ENCODE measurements around the gene CACNB4. TPM values are rescaled to one million over a fixed set of nuclear protein-coding genes. Genes with fewer than 3 reads are reported as not detected.
A peak's percentile ranks its signal among the peaks of the same experiment; 100 is the strongest.

The CACNB4 gene
- total and polyA plus RNA-seq, 10 of the 15 experiments (the other 5 are each of a cell fraction or from before 2014, with no cell fraction given): 2.0 to 21.6 (median 9.3) TPM

DNA sequence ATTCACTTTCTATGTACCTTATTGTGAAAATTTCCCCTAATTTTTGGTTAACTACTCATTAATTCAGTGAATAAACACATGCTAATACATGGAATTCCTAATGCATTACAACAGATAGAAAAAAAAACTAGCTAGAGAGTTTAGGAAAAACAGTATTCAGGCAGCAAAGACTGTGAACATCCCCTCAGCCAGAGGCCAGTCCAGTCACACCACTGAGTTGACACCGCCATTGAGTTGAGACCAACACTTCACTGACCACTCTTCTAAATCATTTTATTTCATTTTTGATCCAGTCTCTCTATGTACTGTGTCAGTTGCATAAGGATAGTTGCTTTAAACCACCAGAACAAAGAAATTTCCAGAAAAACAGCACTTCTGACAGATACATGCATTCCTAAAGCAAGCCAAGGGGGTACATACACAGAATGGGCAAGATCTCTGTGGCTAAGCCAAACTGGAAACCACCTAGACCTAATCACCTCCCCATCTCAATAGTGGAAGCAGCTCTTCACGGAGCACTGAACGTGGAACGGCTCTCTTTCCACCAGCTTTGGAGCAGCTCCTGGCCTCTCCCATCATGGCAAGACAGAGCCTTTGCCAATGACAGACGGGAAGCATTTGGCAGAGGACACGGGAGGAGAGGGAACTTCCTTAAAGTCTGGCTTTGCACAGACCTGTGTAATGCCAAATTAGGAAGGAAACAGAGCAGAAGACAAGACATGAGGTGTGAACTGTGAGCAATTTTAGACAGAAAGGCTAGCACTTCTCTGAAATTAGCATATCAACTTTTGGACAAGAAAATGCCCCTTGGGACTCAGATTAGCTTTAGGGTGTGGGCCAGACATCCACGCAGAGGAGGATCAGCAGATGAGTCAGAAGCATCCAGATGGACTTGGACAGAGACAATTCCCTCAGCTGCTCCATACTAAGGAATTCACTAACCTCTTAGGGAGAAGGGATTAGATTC lies 36.4 kb downstream of the CACNB4 start (continued):
- TF ChIP-seq, protein P1, sequence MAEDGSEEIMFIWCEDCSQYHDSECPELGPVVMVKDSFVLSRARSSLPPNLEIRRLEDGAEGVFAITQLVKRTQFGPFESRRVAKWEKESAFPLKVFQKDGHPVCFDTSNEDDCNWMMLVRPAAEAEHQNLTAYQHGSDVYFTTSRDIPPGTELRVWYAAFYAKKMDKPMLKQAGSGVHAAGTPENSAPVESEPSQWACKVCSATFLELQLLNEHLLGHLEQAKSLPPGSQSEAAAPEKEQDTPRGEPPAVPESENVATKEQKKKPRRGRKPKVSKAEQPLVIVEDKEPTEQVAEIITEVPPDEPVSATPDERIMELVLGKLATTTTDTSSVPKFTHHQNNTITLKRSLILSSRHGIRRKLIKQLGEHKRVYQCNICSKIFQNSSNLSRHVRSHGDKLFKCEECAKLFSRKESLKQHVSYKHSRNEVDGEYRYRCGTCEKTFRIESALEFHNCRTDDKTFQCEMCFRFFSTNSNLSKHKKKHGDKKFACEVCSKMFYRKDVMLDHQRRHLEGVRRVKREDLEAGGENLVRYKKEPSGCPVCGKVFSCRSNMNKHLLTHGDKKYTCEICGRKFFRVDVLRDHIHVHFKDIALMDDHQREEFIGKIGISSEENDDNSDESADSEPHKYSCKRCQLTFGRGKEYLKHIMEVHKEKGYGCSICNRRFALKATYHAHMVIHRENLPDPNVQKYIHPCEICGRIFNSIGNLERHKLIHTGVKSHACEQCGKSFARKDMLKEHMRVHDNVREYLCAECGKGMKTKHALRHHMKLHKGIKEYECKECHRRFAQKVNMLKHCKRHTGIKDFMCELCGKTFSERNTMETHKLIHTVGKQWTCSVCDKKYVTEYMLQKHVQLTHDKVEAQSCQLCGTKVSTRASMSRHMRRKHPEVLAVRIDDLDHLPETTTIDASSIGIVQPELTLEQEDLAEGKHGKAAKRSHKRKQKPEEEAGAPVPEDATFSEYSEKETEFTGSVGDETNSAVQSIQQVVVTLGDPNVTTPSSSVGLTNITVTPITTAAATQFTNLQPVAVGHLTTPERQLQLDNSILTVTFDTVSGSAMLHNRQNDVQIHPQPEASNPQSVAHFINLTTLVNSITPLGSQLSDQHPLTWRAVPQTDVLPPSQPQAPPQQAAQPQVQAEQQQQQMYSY (CRISPR knock-in tag; IDR thresholded peaks at IDR 0.05): no peak
- TF ChIP-seq FOXK2 (IDR thresholded peaks at IDR 0.05) (no peak), MYC (IDR thresholded peaks at IDR 0.05; ENCODE audit: insufficient read depth, insufficient read length, insufficient replicate concordance, low read length, severe bottlenecking) (no peak), FOXM1 (IDR thresholded peaks at IDR 0.05; ENCODE audit: low read depth, low read length) (no peak), BRCA1 (IDR thresholded peaks at IDR 0.05; ENCODE audit: low read depth, low read length) (no peak), BMI1 (IDR thresholded peaks at IDR 0.05; ENCODE audit: borderline replicate concordance) (no peak), ZNF384 (IDR thresholded peaks at IDR 0.05; ENCODE audit: borderline replicate concordance, low read depth, low read length) (no peak), BHLHE40 (IDR thresholded peaks at IDR 0.05; ENCODE audit: borderline replicate concordance in 1 of 2, low read depth in 2 of 2, low read length in 1 of 2) (0 out of 4 replicates have a peak, but pooled peaks of 1 of the 2 experiments have one; percentile 6), EGR1 (IDR thresholded peaks at IDR 0.05; ENCODE audit: borderline replicate concordance in 1 of 2, low read depth in 2 of 2, low read length in 2 of 2) (no peak), BACH1 (IDR thresholded peaks at IDR 0.05; ENCODE audit: borderline replicate concordance) (no peak), SREBF2 (IDR thresholded peaks at IDR 0.05; ENCODE audit: low read length) (no peak), CBFB (IDR thresholded peaks at IDR 0.05; ENCODE audit: low read depth) (0 out of 2 replicates have a peak, but pooled peaks have one; percentile 16), HCFC1 (IDR thresholded peaks at IDR 0.05; ENCODE audit: low read length) (no peak), MXI1 (IDR thresholded peaks at IDR 0.05; ENCODE audit: low read depth, low read length) (no peak), IKZF1 (conservative IDR thresholded peaks at IDR 0.05) (peak; percentile 77), MEF2B (IDR thresholded peaks at IDR 0.05; ENCODE audit: partially characterized antibody, poor library complexity, severe bottlenecking) (peak; percentile 68), JUND (IDR thresholded peaks at IDR 0.05; ENCODE audit: low read depth, low read length) (no peak), RUNX3 (IDR thresholded peaks at IDR 0.05; ENCODE audit: low read length) (peak; percentile 59), SRF (IDR thresholded peaks at IDR 0.05; ENCODE audit: low read depth in 2 of 2, low read length in 2 of 2) (peak in 1 of 2 experiments; percentile 79; a peak in 1 of 4 replicates), KDM1A (IDR thresholded peaks at IDR 0.05; ENCODE audit: borderline replicate concordance) (no peak), KLF5 (IDR thresholded peaks at IDR 0.05; ENCODE audit: partially characterized antibody) (no peak), ETV6 (conservative IDR thresholded peaks at IDR 0.05 in 1 of 2, IDR thresholded peaks at IDR 0.05 in 1 of 2; ENCODE audit: borderline replicate concordance in 1 of 2, low read depth in 1 of 2) (no peak), SP1 (IDR thresholded peaks at IDR 0.05; ENCODE audit: low read depth, low read length) (no peak)
- TF ChIP-seq, protein P2, sequence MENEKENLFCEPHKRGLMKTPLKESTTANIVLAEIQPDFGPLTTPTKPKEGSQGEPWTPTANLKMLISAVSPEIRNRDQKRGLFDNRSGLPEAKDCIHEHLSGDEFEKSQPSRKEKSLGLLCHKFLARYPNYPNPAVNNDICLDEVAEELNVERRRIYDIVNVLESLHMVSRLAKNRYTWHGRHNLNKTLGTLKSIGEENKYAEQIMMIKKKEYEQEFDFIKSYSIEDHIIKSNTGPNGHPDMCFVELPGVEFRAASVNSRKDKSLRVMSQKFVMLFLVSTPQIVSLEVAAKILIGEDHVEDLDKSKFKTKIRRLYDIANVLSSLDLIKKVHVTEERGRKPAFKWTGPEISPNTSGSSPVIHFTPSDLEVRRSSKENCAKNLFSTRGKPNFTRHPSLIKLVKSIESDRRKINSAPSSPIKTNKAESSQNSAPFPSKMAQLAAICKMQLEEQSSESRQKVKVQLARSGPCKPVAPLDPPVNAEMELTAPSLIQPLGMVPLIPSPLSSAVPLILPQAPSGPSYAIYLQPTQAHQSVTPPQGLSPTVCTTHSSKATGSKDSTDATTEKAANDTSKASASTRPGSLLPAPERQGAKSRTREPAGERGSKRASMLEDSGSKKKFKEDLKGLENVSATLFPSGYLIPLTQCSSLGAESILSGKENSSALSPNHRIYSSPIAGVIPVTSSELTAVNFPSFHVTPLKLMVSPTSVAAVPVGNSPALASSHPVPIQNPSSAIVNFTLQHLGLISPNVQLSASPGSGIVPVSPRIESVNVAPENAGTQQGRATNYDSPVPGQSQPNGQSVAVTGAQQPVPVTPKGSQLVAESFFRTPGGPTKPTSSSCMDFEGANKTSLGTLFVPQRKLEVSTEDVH (IDR thresholded peaks at IDR 0.05; ENCODE audit: low read depth, partially characterized antibody): no peak
